GM19328 (cell line): ENCODE results near the gene GPR78.

Experiments
- ATAC-seq: cut with Tn5 transposase; IDR thresholded peaks from one replicate; pipeline ENCODE4 v1.9.1; 2021; ENCODE audit warnings: mild to moderate bottlenecking, moderate library complexity; ENCODE audit not compliant: unreplicated experiment

GPR78 gene

DNA sequence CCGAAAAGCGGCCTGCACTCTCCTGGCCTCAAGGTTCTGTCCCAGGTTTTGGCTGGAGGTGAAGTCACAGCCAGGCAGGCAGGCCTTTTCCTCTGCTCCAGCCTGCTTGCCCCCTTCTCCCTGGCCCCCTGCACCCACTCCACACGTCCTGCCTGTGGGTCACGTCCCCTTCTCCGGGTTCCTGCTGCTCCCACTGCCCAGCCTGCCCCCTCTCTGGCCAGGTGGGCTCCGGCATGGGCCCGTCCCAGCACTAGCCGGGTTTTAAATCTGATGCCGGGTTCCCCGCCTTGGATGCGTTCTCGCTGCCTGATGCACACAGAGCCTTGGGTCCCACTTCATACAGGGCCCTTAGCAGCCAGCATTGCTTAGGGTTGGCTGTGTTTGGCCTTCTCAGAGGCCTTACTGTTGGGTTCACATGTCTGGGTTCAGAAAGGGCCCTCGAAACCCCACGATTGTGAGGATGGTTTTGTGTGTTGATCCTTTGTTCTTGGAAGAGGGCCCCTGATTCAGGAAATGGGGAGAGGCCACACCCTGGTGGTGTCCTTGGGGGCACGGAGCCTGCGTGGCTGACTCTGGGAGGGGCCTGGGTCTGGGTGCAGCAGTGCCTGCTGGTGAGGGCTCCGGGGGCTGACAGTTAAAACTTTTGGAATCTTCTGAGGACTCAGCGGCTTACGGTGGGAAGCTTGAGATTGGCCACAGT lies 18.3 kb downstream of the GPR78 start:
- ATAC-seq = no peak

DNA sequence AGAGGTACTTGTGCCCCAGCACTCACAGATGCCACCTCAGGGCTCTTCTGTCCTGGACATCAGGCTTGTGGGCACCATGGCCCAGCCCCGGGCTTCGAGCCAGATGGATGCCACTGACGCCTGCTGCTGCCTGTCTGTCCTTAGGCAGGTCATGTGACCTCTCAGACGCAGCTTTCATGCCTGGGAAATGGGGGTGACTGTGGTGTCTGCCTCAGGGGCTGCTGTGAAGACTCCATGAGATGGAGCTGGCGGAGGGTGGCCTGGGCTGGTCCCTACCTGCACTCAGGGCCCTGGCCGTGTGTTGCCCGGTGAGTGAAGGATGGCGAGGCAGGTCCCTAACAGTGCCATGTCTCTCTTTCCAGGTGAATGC lies 18.9 kb downstream of the GPR78 start:
- no peak for ATAC-seq

DNA sequence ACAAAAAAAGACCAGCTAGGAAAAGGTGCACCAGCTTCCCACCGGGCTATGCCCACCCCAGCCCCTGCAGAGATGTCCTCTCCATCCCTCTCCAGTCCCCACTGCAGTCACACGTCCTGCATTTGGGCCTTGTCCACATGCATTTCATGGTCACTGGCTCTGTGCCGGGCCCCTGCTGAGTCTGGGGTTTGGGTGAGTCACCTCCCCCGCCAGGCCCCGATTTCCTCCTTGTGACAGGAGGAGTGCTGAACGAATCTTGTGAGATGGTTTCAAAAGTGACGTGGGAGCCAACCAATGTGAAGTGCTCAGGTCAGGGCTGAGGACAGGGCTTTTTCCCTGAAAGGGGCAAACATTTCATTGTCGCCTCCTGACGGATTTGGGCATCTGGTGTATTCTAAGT lies 19.5 kb downstream of the GPR78 start:
- no peak for ATAC-seq

DNA sequence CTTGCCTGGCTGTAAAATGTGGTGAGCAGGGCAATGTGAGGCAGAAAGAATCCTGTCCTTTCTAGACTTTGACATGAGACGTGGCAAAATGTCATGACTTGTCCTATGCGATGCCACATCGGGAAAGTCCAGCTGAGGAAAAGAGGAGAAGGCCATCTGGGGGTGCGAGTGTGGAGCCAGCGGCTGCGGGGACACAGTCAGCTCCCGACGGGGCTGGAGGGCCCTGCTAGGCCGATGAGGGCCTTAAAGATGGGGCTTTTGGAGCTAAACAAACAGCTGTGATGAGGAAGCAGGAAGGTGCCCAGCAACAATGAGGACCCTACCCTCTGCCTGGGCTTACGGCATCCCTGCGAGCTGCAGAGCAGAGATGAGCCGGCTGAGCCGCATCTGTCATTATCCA lies 20.1 kb downstream of the GPR78 start:
- no peak for ATAC-seq

- no peak for ATAC-seq
Observed at GRCh38 chr4:8600686-8601085, 20.5 kb downstream of the GPR78 start.

DNA sequence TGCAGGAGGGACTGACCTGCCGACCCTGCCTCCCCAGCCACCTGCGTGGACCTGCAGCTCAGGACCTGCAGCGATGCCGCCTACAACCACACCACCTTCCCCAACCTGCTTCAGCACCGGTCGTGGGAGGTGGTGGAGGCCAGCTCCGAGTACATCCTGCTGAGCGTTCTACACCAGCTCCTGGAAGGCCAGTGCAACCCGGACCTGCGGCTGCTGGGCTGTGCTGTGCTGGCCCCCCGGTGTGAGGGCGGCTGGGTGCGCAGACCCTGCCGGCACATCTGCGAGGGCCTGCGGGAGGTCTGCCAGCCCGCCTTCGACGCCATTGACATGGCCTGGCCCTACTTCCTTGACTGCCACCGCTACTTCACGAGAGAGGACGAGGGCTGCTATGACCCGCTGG lies 20.9 kb downstream of the GPR78 start:
- no peak for ATAC-seq

GRCh38 chr4:8601556-8601955 lies 21.4 kb downstream of the GPR78 start:
- ATAC-seq = no peak

DNA sequence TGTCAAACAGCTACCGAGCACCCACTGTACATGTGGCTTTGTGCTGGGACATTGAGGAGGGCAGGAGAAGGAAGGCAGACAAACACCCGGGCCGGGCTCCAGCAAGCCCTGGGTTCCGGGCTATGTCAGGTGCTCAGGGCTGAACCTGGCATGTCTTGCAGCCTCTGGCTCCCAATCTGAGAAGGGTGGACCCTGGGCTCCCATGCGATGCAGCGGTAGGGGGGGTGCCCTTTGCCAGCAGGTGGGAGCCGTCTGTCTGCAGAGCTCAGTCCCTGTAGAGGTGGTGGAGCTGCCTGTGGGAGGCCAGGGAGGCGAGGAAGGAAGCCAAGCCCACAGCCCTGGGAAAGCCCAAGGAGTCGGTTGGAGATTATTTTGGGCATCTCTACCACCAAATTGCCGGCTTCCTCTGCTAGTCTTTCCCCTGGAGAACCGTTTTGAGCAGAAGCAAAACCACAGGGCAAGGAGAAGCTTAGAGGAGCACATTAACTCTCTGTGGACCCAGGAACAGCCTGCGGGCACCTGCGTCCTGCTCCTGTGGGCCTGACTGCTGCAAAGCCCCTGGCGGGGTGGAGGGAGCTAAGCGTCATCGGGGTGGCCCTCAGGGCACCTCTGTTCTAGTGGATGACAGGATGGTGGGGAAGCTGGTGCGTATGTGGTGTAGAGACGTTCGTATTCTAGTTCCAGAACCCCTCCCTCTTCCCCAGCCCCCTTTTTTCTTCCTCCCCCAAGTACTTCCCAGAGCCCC lies 22.7 kb downstream of the GPR78 start:
- ATAC-seq = no peak

GRCh38 chr4:8603931-8604330 lies 23.7 kb downstream of the GPR78 start:
- ATAC-seq = no peak

DNA sequence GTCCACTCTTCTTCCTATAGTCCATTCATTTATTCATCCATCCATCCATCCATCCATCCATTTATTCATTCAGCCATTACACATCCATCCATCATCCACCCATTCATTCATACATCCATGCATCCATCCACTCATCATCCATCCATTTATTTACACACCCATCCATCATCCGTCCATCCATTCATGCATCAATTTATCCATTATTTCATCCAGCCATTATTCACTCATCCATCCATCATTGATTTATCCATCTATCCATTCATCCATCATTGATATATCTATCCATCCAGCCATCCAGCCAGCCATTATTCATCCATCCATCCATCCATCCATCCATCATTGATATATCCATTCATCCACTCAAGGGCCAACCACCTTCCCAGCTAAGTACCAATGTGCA lies 25.1 kb downstream of the GPR78 start:
- ATAC-seq = no peak

DNA sequence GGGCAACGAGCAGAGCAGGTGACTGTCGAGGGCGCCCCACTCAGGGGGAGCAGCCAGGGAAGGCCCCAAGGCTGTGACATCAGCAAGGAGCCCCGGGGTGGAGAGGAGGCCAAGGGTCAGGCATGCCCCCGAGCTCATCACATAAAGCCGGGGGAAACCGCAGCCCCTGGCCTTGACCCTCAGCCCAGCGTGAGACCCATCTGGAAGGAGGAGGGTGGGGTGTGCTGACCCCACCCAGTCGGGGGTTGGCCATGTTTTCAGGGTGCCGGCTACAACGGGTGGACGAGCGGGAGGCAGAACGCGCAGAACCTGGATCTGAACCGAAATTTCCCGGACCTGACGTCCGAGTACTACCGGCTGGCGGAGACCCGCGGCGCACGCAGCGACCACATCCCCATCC lies 26.3 kb downstream of the GPR78 start:
- ATAC-seq = no peak

DNA sequence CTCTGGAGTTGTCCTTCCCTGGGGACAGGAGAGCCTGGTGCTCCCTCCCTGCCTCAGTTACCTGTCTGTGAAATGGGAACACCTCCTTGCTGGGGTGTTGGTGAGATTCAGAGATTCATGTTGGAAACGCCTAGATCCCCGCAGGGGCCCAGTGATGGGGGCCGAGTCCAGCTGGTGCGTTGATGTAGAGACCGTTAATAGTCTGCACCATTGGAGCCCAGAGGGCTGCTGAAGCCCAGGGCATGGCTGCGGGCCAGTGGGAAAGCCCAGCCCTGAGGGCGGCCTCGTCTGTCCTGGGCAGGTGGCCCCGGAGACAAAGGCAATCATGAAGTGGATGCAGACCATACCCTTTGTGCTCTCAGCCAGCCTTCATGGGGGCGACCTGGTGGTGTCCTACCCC lies 26.8 kb downstream of the GPR78 start:
- ATAC-seq = no peak

- ATAC-seq = no peak
Observed at GRCh38 chr4:8607603-8608481, 27.6 kb downstream of the GPR78 start.

DNA sequence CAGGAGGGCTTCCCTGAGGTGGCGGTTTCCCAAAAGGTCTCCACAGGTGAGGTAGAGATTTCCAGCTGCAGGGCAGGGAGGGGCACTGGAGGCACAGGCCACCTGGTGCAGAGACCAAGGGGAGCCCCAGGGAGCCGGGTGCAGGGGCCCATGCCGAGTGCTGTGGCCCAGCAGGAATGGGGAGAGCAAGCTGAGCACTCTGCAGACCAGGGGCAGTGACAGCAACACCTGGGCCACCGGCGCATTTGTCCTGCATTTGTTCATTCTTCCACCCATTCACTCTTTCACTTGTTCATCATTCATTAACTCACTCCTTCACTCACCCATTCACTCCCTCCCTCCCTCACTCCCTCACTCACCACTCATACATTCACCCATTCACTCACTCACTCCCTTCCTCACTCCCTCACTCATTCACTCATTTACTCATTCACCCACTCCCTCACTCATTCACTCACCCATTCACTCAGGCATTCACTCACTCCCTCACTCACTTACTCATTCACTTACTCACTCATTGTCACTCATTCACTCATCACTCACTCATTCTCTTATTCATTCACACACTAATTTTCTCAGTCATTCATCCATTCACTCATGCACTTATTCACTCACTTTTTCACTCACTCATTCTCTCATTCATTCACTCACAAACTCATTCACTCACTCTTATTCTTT lies 28.7 kb downstream of the GPR78 start:
- ATAC-seq = no peak

DNA sequence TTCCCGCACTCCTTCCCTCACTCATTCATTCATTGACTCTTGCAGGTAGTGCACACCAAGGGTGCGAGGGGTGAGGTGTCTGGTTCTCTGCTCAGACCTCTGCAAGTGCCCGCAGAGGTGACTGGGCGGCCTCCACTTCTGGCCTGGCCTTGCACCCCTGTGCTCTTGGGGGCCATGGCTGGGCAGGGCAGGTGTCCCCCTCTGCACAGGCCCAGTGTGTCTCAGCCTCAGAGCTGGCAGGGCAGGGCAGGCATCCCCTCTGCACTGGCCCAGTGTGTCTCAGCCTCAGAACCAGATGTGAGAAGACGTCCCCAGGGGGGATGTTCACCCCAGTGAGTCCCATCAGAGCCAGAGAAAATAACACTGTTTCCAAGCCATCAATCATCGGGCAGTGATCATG lies 29.2 kb downstream of the GPR78 start:
- no peak for ATAC-seq

DNA sequence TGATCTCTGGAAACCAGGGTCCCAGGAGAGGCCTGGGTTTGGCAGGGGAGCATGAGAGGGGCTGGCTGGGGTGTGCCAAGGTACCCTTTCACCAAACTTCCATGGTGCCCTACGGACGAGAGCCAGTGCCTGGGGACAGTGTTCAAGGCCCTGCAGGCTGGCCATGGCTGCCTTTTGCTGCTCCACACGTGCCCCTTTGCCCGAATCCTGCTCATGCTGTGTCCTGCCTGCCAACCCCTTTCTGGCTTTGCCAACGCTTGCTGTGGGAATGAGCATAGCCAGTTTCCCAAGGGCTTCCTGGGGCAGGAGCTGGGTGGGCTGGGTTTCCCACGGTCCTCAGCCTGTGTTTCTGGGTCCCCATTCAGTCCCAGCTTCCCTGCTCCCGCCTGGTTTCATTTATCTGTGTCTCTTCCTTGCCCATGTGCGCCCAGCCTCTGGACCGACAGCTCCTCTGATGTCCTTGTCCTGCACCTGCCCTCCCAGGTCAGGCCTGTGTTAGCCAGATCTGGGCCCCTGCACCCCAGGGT lies 29.7 kb downstream of the GPR78 start:
- no peak for ATAC-seq

- no peak for ATAC-seq
Observed at GRCh38 chr4:8610858-8611616, 30.8 kb downstream of the GPR78 start.

DNA sequence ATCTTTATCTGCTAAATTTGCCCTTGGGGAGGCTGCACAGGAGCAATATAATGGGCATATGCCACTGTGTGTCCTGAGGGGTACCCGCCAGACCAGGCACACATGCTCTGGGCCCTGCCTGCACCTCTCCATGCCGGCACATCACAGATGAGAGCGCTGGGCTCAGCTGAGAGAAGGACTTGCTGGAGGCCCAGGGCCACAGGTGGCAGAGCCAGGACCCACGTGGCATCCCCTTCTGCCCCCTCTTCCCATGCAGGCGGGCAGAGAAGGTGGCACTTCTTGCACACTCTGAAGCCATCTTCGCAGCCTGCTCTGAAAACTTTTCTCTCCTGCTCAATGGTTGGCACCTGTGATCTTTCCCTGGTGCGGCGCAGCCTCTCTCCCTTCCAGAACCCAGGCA lies 32.5 kb downstream of the GPR78 start:
- no peak for ATAC-seq

GRCh38 chr4:8613421-8614364 lies 33.5 kb downstream of the GPR78 start:
- ATAC-seq = no peak
